DMS153 treated with DMSO at 0.1 percent for 48 hours (cell line): ENCODE results near the gene RPS23.
"Not testable (repeated sequence)": the region's sequence is repeated elsewhere in the genome, so short reads cannot be mapped to it uniquely, and the experiment has no call there.

Source experiments
- DNase-seq: peaks from one replicate; lab custom pipeline; 2025; ENCODE audit not compliant: unreplicated experiment; lab: John Stamatoyannopoulos, UW

The RPS23 gene

DNA sequence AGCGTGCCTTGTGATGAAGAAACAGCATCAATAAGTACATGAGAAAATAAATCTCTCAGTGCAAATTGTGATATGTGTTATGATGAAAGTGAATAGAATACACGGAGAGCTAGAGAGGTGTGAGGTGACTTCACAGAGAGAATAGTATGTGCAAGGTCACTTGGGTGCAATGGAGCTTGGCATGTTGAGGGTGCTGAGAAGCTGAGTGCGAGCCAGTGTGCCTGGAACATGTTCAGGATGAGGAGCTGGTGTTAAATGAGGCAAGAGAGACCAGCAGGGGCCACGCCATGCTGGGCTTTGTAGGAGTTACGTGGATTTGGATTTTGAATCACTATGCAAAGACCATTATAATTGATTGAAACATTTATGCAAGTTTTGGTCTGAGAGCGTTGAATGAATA, 12.8 kb upstream of the RPS23 start:
- no peak for DNase-seq

DNA sequence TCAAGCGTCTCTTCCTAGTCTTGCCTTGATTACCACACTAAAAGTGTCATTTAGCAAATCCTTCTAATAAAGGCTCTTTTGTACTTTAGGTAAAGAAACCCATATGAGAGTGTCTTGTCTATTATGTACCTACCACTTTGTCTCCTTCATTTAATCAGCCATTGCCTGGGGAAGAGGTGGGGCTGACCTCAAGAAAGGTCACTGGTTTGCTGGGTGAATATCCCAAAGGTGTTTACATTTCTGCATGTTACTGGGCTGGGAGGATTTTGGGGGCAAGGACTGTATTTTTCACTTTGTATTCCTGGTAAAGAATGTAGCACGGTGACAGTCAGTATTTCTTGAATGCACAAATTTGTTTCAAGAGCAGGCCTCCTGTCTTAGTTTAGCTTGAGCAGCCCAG, 11.9 kb upstream of the RPS23 start:
- DNase-seq = no peak

DNA sequence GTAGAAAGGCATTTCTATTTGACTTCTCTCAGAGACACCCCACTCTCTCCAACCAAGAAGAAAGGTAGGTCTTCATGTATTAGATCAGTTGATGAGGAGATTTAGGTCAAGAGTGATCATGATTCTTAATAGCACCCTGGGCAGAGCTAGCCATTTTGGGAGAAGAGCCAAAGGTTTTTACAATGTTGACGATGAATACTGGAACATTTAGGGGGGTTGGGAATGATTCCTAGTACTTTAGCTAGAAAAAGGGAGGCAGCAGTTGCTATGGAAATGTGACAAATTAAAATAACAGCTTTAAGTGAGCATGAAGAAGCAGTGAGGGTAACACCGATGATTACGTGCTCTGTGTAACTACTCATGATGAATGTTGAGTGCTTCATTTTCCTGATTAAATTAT, 9.5 kb upstream of the RPS23 start:
- no peak for DNase-seq

DNA sequence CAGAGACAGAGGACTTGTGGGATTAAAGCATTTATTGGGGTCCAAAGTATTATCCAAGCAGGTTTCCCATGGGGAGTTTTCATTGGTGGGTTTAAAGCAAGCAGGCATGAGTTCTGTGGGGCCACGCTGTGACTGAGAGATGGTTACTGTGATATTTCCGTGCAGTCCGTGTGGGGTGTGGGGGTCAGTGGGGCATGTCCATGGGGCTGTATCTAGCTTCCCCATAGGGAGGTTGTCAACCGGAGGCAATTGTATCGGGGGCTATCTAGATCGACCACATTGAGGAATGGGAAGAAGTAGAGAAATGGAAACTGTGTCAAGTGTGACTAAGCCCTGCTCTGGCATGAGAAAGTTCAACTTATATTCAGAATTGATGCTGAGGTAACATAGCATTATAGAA, 7.1 kb upstream of the RPS23 start:
- DNase-seq = no peak

DNA sequence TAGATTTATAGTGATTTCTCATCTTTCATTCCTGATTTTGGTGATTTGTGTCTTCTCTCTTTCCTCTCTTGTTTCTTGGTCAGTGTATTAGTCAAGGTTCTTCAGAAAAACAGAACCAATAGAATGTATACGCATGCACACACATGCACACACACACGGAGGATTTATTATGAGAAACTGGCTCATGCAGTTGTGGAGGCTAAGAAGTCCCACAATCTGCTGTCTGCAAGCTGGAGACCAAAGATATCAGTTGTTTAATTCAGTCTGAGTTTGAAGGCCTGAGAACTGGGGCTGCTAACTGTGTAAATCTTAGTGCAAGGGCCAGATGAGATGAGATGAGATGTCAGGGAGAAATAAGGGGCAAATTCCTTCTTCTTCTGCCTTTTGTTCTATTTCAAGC, 5.7 kb upstream of the RPS23 start:
- no peak for DNase-seq

DNA sequence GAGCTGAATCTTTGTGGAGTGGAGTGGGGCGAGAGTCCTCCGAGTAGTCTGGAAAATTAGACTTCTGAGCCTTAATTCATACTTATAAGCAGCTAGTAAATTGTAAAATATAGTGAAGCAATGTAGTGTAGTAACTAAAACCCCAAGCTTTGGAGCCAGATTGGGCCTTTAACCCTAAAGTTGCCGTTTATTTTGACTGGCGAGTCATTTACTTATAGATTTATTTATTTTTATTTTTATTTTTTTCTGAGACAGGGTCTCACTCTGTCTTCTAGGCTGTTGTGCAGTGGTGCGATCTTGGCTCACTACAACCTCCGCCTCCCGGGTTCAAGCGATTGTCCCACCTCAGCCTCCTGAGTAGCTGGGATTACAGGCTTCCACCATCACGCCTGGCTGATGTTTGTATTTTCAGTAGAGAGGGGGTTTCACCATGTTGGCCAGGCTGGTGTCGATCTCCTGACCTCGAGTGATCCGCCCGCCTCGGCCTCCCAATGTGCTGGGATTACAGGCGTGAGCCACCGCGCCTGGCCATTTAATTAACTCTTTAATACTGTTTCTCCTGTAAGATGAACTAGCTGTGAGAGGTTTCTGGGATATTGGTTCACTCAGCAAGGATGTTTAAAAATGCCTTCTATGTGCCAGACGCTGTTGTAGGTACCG, 687 bp upstream of the RPS23 start:
- no peak for DNase-seq

DNA sequence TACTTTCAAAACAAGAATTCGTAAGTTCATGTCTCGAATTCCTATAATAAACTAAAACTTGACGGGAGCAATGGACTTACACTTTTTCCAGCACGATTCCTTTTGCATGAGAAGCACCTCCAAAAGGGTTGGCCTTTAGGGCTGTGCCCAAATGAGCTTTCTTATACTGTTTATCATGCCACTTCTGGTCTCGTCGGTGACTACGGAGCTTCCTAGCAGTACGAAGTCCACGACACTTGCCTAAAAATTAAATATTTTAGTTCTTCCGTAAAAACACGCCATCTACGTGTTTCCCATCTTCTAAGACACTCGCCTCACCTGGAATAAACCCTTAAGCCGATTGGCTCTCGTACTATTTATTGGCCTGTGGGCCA, 554 bp downstream of the RPS23 start:
- DNase-seq = no peak

DNA sequence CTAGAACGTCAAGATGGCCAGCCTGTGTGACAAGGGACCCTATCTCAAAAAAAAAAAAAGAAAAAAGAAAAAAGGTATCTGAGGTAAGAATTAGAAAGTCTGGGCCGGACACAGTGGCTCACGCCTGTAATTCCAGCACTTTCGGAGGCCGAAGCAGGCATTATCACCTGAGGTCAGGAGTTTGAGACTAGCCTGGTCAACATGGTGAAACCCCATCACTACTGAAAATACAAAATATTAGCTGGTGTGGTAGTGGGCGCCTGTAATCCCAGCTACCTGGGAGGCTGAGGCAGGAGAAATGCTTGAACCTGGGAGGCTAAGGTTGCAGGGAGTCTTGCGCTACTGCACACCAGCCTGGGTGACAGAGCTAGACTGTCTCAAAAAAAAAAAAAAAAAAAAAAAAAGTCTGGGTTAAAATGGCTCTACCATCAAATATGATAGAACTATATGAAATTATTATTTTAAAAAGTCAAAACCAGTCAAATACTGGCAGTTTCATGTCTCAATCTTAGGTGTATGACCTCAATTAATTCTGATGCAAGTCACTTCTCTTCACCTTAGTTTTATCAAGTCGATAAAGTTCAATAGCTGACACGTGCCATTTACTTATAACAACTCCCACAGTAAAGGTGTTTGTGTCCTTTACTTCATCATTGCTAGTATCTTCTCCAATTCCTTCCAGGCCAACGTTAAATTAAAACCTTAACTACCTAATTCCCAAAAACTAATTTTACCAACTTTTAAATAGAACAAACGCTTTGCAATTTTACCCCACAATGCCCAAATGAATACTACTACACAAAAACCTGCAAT, 1.1 kb downstream of the RPS23 start:
- DNase-seq = no peak

DNA sequence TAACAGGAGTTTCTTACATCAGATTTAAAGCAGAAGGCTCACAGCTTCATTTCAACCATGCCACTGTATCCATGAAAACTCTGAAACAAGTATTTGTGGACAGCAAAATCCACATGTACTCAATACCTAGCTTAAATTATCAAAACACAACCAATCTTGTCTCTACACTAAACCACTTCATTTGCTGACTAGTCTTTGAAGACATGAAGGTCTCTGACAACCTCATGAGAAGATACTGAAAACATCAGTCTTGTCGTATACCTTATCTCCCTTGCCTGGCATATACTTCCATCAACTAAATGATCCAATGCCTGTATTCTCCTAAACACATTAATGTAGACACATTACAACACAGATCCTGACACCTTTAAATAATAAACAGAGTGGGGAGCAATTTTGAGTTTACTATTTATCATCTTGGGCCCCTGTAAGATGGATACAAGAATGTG, 2.9 kb downstream of the RPS23 start:
- DNase-seq = no peak

DNA sequence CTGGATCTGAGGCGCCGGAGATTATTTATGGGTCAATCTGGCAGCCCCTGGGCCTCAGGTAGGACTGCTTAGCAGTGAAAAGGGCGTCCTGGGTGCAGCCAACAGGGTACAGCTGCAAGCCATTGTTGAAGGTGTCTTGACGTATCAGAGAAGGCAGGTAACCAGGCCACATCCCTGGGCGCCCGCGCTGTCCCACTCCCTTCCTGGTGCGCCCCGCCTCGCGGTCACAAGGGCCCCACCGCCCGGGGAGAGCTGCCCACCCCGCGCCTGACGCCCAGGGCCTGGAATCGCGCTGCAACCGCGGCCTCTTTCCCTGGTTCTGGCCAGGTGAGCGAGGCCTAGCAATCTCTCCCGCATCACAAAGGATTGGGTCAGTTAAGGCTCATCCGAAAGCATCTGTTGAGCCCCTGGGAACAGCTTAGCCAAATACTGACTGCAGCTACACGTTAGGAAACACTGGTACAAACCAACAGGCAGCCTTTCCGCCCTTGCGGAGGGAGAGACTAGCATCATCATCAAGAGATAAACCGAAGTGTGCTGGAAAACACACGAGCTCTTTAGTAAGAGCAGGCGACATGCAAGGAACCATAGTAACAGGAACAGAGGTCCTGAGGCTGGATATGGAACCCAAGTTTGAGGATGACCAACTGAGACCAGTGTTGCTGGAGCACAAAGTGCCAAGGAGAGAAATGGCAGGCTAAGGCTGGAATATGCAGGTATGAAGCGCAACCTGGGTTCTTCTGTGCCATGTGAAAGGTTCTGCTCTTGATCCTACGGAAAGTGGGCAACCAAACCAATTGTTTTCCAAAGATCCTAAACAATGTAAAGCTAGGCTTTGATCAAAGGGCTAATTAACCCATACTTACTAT, 3.6 kb downstream of the RPS23 start:
- no peak for DNase-seq

DNA sequence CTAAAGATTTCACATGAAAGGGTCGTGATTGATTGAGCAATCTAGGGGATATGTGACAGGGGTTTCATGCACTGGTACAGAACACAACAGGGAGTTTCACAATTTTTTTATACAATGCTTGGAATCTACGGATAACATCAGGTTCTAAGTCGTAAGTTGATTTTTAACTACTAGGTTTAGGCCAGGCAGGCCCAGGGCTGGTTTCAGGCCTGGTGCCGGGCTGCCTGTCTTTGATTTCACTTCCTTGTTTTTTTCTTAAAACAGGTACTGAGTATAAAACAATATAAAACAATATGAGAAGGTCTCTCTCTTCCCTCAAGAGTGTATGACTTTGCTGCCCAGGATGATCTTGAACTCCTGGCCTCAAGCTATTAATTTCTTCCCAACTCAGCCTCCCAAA, 4.7 kb downstream of the RPS23 start:
- not testable (repeated sequence) for DNase-seq

DNA sequence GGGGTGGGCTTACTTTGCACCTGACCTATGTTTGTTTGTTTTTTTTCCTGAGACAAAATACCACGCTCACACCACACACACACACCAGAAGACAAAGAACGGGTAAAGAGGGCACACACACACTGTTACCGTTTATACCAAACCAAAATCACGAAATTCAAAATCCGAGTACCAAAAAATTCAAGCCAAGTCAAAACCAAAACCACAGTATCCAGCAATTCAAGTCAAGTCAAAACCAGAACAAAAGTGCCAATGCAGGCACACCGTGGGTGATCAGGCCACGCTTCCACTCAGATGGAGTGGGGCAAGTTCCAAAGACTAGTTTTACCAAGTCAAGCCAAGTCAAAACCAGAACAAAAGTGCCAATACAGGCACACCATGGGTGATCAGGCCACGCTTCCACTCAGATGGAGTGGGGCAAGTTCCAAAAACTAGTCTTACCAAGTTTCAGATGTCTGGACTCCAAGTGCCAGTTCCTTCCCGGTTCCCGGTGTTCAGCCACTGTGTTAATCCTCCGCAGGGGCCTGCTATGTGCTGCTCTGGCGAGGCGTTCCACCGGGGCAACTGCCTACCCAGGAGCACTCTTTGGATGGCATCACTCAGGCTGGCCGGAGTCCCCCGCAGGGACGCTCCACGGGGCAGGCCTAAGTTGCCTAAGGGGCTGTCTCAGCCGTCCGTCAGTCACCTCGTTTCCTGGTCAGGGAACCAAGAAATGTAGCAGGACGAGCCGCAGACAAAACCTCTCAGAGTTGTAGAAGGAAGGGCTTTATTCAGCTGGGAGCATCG, 5.4 kb downstream of the RPS23 start:
- DNase-seq = not testable (repeated sequence)

DNA sequence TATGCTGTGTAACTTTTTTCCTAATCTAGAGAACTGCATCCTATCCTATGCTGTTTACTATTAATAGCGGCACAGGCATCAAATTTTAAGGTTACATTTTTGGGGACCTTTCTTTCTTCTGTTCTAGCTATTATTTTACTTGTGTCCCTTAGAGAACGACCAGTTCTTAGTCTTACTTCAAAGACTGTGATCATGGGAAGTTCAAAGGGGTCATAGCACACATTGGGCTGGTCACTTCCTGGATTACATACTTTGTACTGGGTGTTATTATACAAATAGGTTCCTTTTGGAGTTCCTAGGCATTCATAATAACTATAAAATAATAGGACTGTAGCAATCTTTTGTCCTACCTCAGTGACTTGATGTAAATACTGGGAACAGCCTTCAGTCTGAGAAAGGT, 8.8 kb downstream of the RPS23 start:
- not testable (repeated sequence) for DNase-seq

DNA sequence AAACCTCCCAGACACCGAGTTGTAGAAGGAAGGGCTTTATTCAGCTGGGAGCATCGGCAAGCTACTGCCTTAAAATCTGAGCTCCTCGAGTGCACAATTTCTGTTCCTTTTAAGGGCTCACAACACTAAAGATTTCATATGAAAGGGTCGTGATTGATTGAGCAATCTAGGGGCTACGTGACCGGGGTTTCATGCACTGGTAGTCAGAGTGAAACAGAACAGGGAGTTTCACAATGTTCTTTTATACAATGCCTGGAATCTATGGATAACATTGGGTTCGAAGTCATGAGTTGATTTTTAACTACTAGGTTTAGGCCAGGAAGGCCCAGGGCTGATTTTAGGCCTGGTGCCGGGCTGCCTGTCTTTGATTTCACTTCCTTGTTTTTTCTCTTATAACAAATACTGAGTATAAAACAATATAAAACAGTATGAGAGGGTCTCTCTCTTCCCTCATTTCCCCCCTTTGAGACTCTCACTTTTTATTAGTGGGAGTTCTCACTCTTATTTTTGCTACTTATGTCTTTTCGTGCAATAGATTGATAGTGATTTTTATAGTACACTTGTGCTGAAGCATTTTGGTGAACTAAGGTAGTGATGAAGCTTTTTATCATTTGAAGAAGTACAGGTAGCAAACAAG, 10.7 kb downstream of the RPS23 start:
- not testable (repeated sequence) for DNase-seq

DNA sequence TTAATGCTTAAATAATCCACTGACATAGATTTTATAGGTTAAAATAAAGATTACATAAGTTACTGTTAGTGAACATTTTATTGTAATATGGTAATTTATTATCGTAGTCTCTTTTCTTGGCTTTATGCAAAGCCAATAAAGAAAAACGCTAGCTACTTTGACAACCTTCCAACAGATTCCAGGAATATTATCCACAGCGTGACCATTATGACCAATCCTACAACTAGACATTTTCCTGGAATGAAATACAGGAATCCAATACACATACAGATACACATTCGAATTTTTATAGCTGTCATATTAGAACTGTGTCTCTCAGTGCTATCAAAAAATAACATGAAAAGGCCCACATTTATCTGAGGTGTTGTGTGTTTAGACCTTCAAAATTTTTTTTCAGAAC, 13.1 kb downstream of the RPS23 start:
- no peak for DNase-seq

DNA sequence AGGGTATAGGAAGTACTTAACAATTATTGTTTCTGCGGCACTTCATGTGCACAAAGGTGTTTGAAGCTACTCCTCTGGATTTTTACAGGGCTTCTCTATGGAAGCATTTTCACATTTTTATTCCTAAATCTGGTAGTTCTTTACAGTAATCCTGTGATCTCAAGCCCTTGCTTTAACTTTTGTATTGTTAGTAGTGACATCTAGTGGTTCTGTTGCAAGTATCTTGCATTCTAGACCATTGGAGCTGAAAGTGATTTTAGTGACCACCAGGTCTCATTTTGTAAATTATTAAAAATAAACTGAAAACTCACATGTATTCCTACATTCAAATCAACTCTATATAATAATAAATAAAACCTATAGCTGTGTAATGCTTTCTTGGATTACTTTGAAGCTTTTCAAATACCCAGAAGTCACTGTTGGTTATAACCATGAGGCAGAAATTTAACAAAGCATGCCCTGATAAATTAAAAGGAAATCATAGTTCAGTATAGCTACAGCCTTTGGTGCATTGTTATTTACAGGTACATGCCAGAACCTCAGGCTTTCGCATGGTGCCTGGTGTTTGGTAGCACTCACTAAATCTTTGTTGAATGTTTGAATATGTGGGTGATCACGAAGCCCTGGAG, 18.9 kb downstream of the RPS23 start:
- DNase-seq = no peak

DNA sequence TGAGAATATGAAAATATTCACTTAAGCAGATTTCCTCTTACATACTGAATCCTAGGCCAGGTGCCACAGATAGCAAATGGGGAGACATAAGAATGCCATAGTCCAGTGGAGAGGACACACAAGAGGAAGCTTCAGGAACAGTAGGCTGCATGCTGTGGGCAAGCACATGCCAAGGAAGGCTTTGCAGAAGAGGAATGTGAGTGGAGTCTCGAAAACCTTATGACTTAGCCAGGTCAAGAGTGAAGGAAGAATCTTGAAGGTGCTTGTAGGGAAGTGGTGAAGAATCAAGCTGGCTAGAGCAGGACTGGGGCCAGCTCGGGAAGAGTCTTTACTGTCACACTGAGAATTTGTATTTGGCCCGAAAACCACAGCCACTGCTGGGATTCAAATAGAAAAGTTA, 20.4 kb downstream of the RPS23 start:
- DNase-seq = no peak

DNA sequence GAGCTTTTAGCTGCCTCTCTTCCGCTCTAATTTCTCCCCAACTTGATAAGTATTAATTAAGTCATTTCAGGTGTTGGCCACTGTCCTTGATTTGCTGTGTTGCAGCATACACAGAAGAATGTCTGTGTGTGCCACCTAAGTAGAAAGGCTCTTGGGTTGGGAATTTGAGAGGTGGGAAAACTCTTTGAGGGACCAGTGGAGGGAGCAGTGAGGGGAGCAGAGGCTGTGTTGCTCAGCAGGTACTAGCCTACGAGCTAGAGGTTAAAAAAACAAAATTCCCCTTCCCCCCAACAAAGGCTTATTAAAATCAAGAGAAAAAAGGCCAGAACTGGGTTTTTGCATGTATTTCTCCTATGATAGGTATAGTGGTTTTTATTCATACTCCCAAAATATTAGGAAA, 20.9 kb downstream of the RPS23 start:
- DNase-seq = no peak

DNA sequence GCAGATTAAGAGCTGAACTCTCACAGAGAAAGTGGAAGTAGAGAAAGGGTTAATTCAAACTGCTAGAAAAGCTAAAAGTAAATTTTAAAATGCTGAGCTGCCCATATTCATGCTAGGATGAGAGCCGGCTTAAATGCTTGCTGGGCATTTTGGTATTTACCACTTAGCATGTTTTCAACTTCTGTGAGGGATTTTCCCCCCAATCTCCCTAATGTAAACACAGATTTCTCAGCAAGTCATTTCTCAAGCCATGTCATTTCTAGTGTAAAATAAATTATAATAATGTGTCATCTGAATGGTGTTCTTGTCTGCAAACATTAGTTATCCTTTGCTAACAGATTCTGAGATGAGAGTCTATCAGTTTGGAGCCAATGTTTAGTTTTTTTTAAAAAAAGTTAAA, 22.3 kb downstream of the RPS23 start:
- no peak for DNase-seq

DNA sequence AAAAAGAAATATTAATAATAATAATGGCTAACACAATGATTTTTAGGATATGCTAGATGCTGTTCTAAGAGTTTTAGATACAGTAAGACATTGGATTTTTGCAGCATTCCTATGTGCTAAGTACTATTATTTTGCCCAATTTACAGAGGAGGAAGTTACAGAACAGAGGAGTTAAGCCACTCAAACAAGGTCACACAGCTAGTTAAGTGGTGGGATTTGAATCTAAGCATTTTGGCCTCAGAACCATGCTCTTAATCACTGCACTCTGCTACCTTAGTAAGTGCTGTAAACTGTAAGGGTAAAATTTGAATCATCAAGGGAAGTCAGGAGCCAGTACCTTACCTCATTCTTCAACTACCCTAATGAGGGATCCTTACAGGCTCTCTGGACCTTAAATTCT, 25.4 kb downstream of the RPS23 start:
- no peak for DNase-seq
